IgD-negative memory B cell (primary cell): Measurements from ENCODE around the gene AAMP. TPM values are rescaled to one million over a fixed set of nuclear protein-coding genes. Genes with fewer than 3 reads are reported as not detected.

Experiments
- H3K27ac Mint-ChIP-seq, 3 donors: one replicate each; pipeline ENCODE4 v1.8.0; 2020 to 2022; ENCODE audit warnings: mild to moderate bottlenecking in 3 of 3, mixed read lengths in 3 of 3, moderate library complexity in 1 of 3
- H3K27me3 Mint-ChIP-seq: one replicate; pipeline ENCODE4 v1.8.0; 2021; ENCODE audit warnings: mixed read lengths
- H3K36me3 Mint-ChIP-seq: one replicate; pipeline ENCODE4 v1.8.0; 2020; ENCODE audit warnings: mild to moderate bottlenecking, mixed read lengths
- H3K4me1 Mint-ChIP-seq, 3 donors: one replicate each; pipeline ENCODE4 v1.8.0; 2020 to 2022; ENCODE audit warnings: mixed read lengths in 3 of 3, mild to moderate bottlenecking in 1 of 3
- H3K4me3 Mint-ChIP-seq, 4 donors: one replicate each; pipeline ENCODE4 v1.8.0; 2020 to 2022; ENCODE audit warnings: mild to moderate bottlenecking in 4 of 4, mixed read lengths in 4 of 4, moderate library complexity in 3 of 4
- H3K9me3 Mint-ChIP-seq, 3 donors: one replicate each; pipeline ENCODE4 v1.8.0; 2020 to 2021; ENCODE audit warnings: mixed read lengths in 3 of 3, mild to moderate bottlenecking in 1 of 3
- polyA plus RNA-seq: library from polyadenylated mRNA; unstranded; fragments of 300-500 nt; fragmentation: Illumina TruSeq; gene quantifications from one replicate; pipeline ENCODE4 v1.2.3, GENCODE V29; 2021

The AAMP gene
- polyA plus RNA-seq, 1 donor from 2014 or later: 82.0 TPM

DNA sequence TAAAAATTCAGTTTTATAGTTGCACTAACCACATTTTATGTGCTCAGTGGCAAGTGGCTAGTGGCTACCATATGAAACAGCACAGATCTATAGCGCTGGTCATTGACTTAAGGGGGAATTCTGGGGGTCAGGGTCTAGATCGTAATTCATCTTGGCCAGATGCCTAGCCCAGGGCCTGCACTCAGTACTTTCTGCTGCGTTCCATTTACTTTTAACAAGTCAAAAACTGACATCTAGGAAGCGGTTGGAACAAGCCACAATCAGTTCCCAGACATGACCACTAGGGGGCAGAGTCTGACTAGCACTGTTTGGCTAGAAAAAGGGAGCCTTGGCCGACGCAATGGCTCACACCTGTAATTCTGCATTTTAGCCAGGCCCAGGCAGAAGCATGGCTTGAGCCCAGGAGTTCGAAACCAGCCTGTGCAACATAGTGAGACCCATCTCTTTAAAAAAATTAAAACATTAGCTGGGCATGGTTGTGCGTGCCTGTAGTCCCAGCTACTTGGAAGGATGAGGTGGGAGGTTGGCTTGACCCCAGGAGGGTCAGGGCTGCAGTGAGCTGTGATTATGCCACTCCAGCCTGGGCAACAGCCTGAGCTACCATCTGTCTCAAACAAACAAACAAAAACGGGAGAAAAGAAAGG, 31.4 kb upstream of the AAMP start:
- Mint-ChIP-seq H3K36me3 (no peaks in the 10 kb centered on the region), H3K27me3 (peaks cover 2% of the 10 kb centered on the region), H3K4me3 (peak overlapping the region in 2 of 4 donors; percentile 2 to 20), H3K9me3 (no peaks in the 10 kb centered on the region), H3K27ac (peak overlapping the region in 1 of 3 donors; percentile 84), H3K4me1 (peaks cover 4 to 6% (median 5%) of the 10 kb centered on the region in 3 donors)

DNA sequence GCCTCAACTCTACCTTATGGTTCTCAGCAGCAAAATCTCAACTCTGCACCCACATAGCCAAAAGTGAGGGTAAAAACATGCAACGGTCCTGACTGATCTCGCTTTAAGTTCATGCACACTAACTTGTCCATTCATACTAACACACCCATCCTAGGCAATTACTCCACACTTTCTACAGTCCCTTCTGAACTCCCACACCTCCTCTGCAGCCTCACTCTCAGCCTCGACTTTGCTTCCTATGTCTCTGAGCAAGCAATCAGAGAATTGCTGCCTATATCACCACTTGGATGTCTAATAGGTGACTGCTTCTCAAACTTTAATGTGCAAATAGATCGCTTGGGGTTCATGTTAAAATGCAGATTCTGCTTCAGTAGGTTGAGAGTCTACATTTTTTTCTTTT, 30.2 kb upstream of the AAMP start:
- Mint-ChIP-seq H3K27ac (peak overlapping the region in 1 of 3 donors; percentile 74), H3K9me3 (no peaks in the 10 kb centered on the region), H3K4me1 (peaks cover 4 to 7% (median 6%) of the 10 kb centered on the region in 3 donors), H3K4me3 (no peak overlapping the region), H3K27me3 (peaks cover 2% of the 10 kb centered on the region), H3K36me3 (no peaks in the 10 kb centered on the region)

DNA sequence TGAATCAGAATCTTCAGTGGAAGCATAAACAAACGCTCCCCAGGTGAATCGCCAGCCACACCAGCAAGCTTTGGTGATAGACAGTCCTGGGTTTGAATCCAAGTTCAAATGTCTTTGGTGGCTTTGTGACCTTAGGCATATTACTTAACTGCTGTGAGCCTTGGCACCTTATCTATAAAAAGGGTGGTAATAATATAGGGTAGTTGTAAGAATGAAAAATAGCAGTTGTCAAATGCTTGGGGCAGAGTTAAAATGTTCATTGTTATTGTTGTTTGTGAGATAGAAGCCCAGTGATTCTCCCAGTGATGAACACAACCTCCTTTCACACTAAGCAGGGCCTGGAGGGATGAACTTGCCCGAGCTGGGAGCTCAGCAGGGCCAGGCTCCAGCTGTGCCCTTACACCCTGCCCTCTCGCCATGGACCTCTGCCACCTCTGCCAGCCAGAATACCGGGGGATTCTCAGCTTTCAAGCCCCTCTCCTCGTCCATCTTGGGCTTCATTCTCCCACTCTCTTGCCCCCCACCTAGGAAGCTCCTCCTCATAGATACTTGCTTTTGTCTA, 28.5 kb upstream of the AAMP start:
- H3K4me1 Mint-ChIP-seq: peaks cover 8 to 17% (median 15%) of the 10 kb centered on the region in 3 donors
- no peaks in the 10 kb centered on the region for H3K9me3 Mint-ChIP-seq
- H3K27ac Mint-ChIP-seq: no peak overlapping the region
- H3K27me3 Mint-ChIP-seq: no peaks in the 10 kb centered on the region
- no peaks in the 10 kb centered on the region for H3K36me3 Mint-ChIP-seq
- peak overlapping the region in 1 of 4 donors; percentile 42 for H3K4me3 Mint-ChIP-seq

DNA sequence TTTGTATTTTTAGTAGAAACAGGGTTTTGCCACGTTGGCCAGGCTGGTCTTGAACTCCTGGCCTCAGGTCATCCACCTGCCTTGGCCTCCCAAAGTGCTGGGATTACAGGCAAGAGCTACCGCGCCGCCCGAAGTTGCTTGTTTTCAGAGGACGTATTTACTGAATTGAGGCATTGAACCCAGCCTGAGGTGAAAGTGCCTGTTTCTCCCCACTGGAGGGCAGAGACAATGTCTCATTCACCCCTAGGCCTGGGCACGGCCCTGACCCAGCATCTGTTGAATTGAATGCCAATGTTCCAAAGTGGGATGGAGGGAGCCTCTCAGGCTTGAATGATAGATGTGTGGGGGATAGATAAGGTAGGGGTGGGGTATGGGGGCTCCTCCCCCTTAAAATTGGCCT, 26.9 kb upstream of the AAMP start:
- Mint-ChIP-seq H3K9me3 (no peaks in the 10 kb centered on the region), H3K4me1 (peaks cover 17 to 25% (median 24%) of the 10 kb centered on the region in 3 donors), H3K36me3 (no peaks in the 10 kb centered on the region), H3K27ac (peak overlapping the region in 1 of 3 donors; percentile 70), H3K4me3 (no peak overlapping the region), H3K27me3 (no peaks in the 10 kb centered on the region)

DNA sequence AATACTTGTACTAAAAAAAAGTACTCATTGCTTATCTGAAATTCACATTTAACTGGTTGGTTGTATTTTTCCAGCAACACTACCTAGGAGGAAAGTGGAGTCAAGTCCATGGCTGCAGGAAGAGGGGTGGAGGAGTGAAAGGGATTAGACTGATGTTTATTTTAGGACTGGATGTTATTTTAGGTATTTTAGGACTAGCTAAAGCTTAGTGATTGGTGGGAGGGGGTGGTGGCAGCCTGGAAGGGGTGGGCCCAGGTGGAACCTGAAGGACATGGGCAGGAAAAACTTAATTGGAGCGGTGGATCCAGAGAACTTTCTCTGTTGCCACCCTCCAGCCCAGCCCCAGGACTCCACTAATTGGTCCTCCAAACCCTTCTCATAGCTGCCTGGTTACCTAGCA, 26.3 kb upstream of the AAMP start:
- Mint-ChIP-seq H3K27me3 (no peaks in the 10 kb centered on the region), H3K36me3 (no peaks in the 10 kb centered on the region), H3K9me3 (no peaks in the 10 kb centered on the region), H3K4me3 (no peak overlapping the region), H3K27ac (peak overlapping the region in 1 of 3 donors; percentile 70), H3K4me1 (peaks cover 18 to 22% (median 20%) of the 10 kb centered on the region in 3 donors)

DNA sequence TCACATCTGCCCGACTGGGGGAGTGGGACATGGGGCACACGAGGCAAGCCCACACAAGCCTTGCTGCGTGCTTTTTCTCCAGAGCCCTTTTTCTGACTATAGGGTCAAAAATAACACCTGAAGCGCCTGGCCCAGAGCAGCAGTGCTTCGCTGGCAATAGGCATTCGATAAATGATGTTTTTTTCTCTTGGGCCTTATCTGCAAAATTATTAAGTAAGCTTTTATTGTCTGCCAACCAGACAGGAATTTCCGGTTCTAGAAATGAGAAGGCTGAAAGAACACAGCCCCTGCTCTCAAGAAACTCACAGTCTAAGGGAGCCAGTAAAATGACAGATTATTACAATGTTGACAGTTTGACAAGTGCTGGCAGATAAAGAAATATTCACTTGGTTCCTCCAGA, 25.1 kb upstream of the AAMP start:
- Mint-ChIP-seq H3K27ac (peak overlapping the region in 1 of 3 donors; percentile 5), H3K9me3 (no peaks in the 10 kb centered on the region), H3K4me1 (peaks cover 27 to 30% (median 28%) of the 10 kb centered on the region in 3 donors), H3K27me3 (no peaks in the 10 kb centered on the region), H3K4me3 (peak overlapping the region in 3 of 4 donors; percentile 76 to 95 (median 80)), H3K36me3 (no peaks in the 10 kb centered on the region)

DNA sequence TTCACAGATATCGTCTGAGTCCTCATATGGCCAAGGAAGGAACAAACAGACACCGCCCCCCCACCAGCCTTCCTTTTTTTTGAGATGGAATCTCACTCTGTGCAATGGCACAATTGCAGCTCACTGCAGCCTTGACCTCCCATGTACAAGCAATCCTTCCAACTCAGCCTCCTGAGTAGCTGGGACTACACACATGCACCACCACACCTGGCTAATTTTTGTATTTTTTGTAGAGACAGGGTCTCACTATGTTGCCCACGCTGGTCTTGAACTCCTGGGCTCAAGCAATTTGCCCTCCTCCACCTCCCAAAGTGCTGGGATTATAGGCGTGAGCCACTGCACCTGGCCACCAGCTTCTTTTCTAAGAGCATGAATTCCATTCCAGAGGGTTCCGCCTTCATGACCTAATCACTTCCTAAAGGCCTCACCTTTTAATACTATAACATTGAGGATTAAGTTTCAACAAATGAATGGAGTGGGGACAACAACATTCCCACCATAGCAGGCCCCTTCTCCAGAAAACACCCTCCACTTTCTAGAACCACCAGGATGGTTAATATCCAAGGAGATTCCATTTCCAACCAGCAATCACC, 24.6 kb upstream of the AAMP start:
- H3K4me1 Mint-ChIP-seq: peaks cover 27 to 35% (median 33%) of the 10 kb centered on the region in 3 donors
- H3K4me3 Mint-ChIP-seq: peak overlapping the region in 3 of 4 donors; percentile 81 to 95 (median 95)
- H3K27ac Mint-ChIP-seq: peak overlapping the region; percentile 5 to 98 (median 33)
- no peaks in the 10 kb centered on the region for H3K36me3 Mint-ChIP-seq
- no peaks in the 10 kb centered on the region for H3K27me3 Mint-ChIP-seq
- no peaks in the 10 kb centered on the region for H3K9me3 Mint-ChIP-seq

DNA sequence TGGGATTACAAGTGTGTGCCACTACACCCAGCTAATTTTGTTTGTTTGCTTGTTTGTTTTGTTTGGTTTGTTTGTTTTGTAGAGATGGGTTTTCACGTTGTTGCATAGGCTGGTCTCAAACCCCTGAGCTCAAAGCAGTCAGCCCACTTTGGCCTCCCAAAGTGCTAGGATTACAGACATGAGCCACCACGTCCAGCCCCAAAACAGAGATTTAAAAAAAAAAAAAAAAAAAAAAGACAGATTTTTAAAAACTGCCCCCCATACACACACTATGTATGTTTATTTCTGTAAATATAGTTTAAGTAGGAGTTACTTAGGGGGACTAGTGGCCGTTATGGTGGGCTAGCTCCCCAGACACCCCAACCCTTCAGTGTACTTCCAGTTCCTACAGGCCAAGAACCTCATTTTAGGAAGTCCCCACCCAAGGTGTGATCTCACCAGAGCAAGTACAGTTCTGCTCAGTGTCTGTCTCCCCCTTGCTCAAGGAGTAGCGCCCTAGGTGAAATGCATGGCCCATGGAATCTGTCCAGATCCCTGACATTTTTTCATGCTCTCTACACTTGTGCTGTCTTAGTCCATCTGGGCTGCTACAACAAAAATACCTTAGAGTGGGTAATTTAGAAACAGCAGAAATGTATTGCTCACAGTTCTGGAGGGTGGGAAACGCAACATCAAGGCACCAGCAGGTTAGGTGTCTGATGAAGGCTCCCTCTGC, 23.9 kb upstream of the AAMP start:
- H3K9me3 Mint-ChIP-seq: no peaks in the 10 kb centered on the region
- H3K4me1 Mint-ChIP-seq: peaks cover 29 to 40% (median 36%) of the 10 kb centered on the region in 3 donors

DNA sequence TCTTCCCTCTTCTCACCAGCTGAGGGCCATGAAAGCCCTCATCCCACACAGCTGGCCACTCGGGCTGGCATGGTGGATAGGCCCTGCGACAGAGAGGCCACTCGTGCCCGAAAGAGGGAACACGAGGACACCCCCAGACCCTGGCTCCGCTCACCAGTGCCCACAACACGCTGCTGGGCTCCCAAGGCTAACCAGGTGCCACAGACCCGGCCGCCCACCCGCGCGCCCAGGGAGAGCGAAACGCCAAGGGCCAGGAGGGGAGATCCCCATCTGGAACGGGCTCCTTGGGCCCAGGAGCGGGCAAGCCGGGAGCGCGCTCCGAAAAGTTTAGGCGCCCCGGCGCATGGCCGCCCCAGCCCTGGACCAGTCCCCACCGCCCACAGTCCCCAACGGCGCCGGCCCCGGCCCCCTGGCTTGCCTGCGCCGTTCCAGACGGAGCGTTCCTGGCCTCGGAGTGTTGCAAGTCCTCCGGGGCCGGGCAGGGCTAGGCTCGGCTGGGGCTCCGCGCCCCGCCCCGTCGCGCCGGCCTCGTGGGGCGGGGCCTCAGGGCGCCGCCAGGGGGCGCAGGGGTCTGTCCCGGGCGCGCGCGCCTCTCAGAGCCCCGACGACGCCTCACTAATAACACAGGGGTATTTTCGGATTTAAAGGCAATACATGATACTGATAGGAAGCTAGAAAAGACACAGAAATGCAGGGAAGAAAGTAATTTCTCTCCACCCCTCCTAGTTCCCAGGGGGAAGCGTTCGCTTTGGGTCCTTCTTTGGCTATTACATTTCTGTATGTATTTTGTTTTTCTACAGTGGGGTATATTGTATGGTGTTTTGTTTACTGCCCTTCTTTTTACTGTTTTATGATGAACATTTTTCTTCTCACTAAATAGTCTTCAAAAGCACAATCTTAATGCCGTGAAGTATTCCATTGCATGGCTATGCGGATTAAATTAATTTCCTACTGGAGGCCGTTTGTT, 22.4 kb upstream of the AAMP start, which contains the start of gene TMBIM1:
TSS of gene TMBIM1 (minus strand) at position 456 of the 967 bp plus-strand sequence. CDS start 10,362 bp downstream, outside the sequence.
- H3K9me3 Mint-ChIP-seq: no peaks in the 10 kb centered on the region

More for the DNA sequence above, 23.9 kb upstream of the AAMP start:
- H3K27ac Mint-ChIP-seq: peak overlapping the region; percentile 33 to 98 (median 76)
- H3K4me3 Mint-ChIP-seq: peak overlapping the region; percentile 44 to 95 (median 88)
- no peaks in the 10 kb centered on the region for H3K27me3 Mint-ChIP-seq
- H3K36me3 Mint-ChIP-seq: no peaks in the 10 kb centered on the region

DNA sequence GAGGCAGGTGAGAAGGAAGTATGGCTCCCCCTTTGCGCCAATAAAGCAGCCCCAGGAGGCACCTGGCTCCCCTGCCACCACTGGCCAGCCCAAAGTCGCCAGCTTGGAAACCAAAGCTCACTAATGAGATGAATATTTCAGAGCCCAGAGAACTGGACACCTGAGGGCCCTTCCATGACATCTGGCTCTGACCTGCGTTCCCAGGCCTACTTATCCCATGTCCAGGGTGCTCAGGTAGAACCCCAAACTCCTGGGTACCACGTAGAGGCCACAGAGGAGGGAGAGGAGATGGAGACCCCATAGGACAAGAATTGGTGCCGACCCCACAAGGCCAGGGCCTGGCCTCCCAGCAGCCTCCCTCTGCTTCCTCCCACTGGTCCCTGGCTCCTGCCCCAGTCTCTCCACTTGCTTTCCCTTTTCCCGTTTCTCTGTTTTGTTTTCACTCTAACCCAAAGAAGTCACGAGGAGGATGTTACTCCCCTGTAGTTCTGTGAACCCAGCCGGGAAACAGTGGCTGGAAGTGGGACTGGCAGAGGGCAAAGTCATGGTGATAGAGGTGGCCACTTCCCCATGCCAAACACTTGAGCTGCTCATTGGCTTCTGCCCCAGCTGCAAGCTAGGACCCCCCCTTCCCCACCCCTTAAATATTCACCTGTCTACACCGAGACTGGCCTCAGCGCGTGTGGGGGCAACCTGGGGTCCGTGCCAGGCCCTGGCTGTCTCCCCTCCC, 21.5 kb upstream of the AAMP start:
- Mint-ChIP-seq H3K27ac (peak overlapping the region; percentile 96 to 100 (median 98)), H3K9me3 (no peaks in the 10 kb centered on the region), H3K4me3 (peak overlapping the region; percentile 87 to 98 (median 92)), H3K4me1 (peaks cover 46 to 57% (median 54%) of the 10 kb centered on the region in 3 donors), H3K36me3 (peaks cover 2% of the 10 kb centered on the region), H3K27me3 (no peaks in the 10 kb centered on the region)

More for the DNA sequence above, 22.4 kb upstream of the AAMP start, which contains the start of gene TMBIM1:
- no peaks in the 10 kb centered on the region for H3K27me3 Mint-ChIP-seq
- H3K4me1 Mint-ChIP-seq: peaks cover 37 to 48% (median 46%) of the 10 kb centered on the region in 3 donors
- peak within 1 kb of the TSS; percentile 96 to 100 (median 98) for H3K27ac Mint-ChIP-seq
- peak within 1 kb of the TSS; percentile 87 to 98 (median 92) for H3K4me3 Mint-ChIP-seq
- peaks cover 2% of the 10 kb centered on the region for H3K36me3 Mint-ChIP-seq

DNA sequence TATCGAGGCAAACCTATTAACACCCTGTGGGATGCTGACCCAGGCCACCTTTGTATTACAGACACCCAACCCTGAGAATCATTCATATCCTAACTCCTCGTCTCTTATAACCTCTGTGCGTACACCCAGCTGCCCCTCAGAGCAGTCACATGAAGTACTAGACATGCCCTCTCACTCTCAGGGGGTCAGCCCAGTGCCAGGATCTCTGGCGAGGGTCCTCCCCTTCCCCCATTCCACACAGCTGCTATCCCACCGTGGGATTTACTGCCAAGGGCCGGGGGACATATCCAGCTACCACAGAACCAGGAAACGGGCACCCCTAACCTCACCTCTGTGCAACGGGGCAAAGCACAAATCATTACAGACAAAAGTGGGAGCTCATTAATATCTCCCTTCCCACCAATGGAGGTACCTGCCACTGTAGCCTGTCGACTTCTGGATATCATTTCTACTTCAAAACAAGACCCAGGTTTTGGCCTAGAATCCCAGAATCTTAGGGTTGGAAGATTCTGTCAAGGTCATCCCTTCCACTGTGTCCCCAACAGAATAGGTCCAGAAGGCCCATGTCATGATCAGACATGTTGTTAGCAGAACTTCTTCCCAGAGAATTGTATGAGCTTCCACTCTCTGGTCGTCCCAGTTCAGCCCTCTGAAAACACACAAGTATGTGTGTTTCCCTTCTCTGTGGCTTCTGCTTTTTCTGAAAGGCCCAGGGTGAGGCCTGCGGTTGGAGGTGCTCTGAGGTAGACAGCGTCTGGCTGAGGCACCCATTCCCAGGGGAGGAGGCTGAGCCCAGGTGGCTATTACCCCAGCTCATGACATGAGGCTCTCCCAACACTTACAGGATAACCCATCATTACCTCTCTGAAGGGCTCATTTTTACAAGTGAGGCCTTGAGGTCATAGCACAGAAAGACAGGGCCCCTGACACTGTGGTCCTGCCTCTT, 20.7 kb upstream of the AAMP start:
- H3K27me3 Mint-ChIP-seq: peaks cover 2% of the 10 kb centered on the region
- peaks cover 51 to 63% (median 62%) of the 10 kb centered on the region in 3 donors for H3K4me1 Mint-ChIP-seq
- no peaks in the 10 kb centered on the region for H3K9me3 Mint-ChIP-seq
- H3K27ac Mint-ChIP-seq: peak overlapping the region; percentile 96 to 100 (median 98)
- peak overlapping the region; percentile 87 to 98 (median 92) for H3K4me3 Mint-ChIP-seq
- H3K36me3 Mint-ChIP-seq: peaks cover 2% of the 10 kb centered on the region

DNA sequence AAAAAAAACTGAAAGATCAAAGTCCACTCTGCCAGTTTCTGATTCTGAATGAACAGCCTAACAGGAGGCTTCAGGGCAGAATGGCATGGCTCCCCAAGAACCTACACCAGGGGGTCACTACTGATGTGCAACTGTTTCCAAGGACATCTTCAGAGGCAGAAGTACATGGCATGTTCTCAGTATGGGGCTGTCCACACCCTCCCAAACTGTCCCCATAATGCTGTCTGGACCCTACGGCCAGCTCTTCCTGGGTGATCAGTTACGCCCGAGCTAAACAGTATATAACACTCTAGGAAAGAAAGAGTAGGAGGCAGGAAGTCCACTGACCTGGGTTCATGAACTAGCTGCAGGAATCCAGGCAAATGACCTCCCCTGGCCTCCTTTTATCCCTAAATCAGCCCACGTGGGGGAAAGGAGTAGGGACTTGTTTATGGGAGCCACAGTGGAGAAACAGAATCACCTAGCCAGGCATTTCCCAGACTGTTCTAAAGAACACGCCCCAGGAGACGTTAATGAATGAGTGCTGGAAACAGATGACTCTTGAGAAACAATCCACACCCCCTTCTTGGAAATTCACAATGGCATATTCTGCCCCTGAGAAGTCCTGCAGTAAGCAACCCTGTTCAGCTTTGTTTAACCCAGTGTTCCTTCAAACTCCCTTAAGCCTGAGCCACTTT, 19.8 kb upstream of the AAMP start:
- H3K4me3 Mint-ChIP-seq: peak overlapping the region; percentile 87 to 98 (median 92)
- H3K36me3 Mint-ChIP-seq: peaks cover 2% of the 10 kb centered on the region
- peaks cover 2% of the 10 kb centered on the region for H3K27me3 Mint-ChIP-seq
- H3K9me3 Mint-ChIP-seq: no peaks in the 10 kb centered on the region
- H3K27ac Mint-ChIP-seq: peak overlapping the region; percentile 96 to 100 (median 98)
- peaks cover 58 to 67% (median 66%) of the 10 kb centered on the region in 3 donors for H3K4me1 Mint-ChIP-seq
